Tongue (tissue), 2 donors: ENCODE measurements around the gene SMC5. TPM values are rescaled to one million over a fixed set of nuclear protein-coding genes. Genes with fewer than 3 reads are reported as not detected.
"Not testable (repeated sequence)": the region's sequence is repeated elsewhere in the genome, so short reads cannot be mapped to it uniquely, and the experiment has no call there.

Source experiments
- DNase-seq: peaks from one replicate; pipeline ENCODE4 v3.0.0-alpha.2; 2015
- total RNA-seq: library from RNA; depleted of rRNA; stranded (reverse); fragments of >200 nt; gene quantifications from one replicate; pipeline ENCODE4 v1.2.3, GENCODE V29; 2014

Gene SMC5
- total RNA-seq, 1 donor from 2014 or later, result 47.8 TPM

DNA sequence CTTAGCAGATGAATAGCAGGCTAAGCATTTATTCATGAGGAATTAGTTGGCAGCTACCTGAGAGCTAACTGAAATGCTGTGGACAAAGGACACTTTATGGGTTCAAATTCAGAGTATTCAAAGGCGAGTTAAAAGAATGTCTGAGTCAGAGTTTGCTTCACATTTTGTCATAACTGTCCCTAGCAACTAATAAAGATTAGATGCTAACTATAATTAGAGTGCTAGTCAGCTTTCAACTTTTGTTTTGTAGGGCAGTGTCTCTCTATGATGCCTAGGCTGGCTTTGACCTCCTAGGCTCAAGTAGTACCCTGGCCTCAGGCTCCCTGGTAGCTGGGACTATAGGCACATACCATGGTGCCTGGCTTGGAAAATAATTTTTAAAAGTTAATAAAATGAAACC, 4.6 kb downstream of the SMC5 start:
- no peak for DNase-seq

DNA sequence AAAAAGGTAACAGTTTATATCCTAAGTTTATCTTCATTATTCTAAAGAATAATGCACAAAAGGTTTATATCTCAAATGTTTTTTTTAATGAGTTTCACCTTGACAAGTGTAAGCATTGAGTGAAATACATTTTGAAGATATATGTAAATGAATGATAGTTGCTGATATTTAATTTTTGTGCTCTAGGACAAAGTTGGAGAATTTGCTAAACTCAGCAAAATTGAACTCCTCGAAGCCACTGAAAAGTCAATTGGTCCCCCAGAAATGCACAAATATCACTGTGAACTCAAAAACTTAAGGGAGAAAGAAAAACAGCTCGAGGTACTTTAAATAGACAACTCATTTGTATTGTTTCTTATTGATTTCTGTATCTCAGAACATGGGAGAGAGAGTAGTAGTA, 19.5 kb downstream of the SMC5 start:
- DNase-seq, result no peak

DNA sequence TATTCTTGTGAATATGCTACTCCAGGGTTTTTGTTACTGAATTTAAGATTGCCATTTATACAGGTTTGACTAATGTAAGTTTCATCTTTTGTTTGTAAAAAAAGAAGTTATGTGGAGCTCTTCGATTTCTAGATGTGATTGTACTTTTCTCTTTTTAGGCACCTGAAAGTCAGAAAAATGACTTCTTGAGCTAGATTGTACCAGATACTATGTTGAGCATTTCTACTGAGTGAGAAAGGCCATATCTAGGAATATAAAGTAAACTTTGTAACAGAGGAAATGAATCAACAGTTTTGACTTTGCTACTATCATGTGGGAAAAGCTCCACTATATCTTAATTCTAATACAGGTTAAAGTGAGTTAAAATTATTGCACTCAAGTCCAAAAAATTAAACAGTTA, 25.1 kb downstream of the SMC5 start:
- DNase-seq, result no peak

DNA sequence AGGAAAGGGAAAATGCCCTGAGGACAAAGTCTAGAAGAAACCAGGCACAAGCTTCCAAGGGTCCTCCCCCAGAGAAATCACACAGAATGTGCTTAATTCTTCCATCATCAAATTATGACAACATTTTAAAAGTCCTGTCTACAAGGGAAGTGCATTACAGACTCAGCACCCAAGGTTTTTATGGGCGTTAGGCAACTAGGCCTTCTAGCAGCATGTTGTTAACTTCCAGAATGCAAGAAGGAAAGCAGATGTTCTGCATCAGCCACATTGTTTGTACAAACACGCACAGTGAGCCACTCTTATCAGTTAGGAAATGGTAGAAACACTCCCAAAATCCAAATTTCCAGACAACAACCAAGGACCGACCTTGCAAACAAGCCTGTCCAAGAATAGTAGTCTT, 26.5 kb downstream of the SMC5 start:
- DNase-seq, result no peak

DNA sequence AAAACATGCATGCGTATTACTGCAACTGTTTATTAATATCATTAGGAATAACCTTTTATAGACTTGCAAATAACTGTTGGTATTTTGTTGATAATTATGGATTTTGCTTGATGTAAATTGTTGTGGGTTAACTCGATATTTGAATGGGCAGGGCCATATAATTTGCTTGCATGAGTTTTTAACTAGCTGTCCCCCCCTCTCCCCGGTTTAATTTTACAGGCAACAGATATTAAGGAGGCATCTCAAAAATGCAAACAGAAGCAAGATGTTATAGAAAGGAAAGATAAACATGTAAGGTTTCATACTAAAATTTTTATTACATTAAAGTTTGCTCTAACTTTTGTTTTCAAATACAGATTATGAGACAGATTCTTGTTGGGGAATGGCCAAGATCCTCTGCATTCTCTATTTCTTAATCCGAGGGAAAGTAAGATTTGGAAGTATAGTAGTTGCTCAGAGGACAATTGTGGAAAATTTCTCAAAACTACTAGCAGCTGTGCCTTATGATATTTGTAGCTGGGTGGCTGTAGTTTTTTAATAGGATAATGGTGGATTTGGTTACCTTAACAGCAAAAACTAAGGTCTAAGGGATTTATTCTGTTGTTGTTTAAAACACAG, 27.3 kb downstream of the SMC5 start:
- DNase-seq, result no peak

DNA sequence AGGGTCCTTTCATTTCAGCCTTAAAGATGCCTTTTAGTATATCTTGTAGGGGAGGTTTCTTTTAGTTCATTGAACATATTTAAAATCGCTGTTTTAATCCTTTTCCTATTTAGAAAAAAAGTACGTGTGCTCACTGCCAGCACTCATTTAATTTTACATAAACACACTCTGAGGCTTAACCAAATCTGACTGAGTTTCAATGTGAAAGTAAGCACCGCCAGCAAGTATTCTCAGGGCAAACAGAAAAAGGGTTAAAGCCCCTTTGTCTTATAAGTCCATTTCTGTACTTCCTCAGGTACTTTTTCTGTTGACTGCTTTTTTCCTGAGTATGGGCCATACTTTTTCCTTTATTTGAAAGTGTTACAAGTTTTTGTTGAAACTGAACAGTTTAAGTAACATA, 31.8 kb downstream of the SMC5 start:
- no peak for DNase-seq

DNA sequence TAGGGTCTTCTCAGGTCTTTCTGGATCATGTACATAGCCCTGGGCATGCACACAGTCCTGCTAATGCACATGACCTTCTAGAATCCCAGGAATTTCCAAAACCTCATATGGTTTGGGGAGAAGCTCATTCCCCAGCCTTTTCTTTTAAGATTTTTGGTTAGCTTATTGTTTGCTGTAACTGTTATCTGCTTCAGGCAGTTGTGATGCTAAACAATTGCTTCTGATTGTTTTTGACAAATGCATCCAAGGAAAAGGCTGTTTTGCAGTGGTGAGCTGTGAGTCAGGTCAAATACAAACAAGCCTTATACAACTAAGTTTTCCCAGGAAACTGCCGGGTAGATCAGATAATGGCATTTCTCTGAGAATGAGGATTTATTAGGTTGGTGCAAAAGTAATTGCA, 32.7 kb downstream of the SMC5 start:
- no peak for DNase-seq

DNA sequence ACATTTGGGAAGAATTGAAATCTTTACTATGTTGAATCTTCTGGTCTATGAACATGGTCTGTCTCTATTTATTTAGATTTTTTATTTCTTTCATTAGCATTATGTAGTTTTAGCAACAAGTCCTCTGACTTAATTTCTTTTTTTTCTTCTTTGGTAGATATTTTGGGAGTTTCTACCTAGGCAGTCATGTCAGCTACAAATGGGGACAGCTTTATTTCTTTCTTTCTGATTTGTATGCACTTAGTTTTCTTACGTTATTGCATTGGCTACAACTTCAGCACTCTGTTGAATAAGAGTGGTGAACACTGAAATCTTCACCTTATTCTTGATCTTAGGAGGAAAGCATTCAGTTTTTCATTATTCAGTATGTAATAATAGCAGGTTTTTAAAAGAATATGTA, 33.5 kb downstream of the SMC5 start:
- DNase-seq, result no peak

DNA sequence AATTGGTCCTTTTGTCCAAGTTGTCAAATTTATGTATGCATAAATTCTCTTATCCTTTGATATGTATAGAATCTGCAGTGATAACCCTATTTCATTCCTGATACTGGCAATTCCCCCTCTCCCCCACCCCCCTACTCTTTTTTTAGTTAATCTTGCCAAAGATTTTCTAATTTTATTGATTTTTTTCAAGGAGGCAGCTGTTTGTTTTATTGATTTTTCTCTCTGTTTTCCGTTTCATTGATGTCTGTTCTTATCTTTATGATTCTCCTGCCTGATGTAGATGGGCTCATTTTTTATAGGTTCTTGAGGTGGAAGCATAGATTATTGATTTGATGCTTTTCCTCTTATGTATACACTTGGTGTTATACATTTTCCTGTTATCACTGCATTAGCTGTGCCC, 34.4 kb downstream of the SMC5 start:
- DNase-seq, result no peak

DNA sequence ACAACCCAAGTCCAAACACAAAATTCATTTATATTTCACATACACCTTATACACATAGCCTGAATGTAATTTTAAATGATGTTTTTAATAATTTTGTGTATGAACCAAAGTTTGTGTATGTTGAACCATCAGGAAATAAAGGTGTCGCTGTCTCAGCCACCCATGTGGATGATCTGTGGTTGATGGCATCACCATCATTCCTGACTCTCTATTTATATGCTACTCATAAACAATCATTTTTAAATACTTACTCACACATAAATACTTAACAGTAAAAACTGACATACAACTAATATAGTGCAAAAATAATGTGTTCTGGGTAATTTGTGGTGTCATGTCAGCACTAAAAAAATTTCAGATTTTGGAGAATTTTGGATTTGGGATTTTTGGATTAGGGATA, 38.4 kb downstream of the SMC5 start:
- DNase-seq, result no peak

DNA sequence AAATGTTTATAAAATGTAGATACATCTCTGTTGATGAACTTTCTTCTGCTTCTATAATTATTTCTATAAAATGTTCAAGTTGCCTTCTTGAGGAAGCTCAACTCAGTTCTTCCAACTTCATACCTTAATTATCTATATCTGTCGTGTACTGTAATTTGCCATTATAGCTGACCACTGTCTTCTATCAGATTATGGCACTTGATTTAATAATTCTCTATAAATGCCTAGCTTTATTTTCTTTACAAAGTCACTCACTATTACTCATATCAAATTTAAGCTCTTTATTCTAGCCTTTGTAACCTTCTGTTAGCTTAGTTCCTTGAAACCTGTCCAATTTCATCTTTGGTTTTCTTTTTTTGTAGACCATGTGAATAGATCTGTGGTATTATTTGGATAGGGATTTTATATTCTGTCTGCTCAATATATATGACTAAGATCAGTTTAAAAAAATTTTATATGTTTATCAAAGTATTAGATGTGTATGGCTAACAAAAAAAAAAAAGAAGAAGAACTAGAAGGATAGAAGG, 39.5 kb downstream of the SMC5 start:
- no peak for DNase-seq

DNA sequence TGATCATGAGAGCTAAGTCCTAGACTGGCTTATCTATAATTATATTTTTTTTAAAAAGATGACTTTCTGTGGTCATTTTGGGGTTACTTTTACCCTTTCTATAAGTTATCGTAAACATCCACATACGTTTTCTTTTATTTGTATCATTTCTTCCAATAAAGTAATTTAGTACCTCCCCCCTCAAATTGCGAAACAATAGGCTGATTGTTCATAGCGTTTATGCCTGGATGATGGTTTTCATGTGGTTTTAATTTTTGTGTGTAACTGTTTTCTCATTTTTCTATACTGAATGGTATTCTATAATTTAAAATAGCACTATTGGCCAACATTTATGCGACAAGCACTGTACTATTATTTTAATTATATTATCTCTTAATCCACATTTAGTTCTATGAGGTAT, 44.5 kb downstream of the SMC5 start:
- DNase-seq, result no peak

DNA sequence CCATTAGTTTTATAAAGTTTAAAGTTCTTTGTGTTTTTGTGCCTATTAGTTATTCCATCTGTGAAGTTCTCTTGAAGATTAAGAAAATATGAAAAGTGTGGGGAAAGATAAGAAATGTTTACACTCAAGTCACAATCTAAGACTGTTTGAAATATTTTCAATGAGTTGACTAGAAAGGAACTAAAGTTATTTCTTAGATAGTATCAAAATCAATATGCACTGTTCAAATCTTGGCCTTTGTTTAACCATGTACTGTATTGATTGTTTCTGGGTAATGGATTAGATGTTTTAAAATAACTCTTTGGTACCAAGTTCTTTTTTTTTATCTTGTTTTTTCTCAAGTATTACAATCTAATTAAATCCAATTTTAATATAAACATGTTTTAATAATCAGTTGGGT, 46.0 kb downstream of the SMC5 start:
- no peak for DNase-seq

DNA sequence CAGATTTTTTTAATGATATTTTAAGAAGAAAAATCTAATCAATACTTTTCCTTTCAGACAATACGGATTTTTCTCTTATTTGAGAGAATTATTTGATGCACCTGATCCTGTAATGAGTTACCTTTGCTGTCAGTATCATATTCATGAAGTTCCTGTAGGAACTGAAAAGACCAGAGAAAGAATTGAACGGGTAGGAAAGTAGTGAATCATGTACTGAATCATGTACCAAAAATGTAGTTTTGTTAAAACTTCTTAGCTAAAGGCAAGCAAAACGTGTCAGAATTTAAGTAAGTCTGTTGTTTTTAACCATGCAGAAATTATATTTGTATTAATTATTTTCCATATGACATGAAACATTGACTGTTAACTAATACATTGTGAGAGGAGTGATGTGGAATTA, 56.6 kb downstream of the SMC5 start:
- no peak for DNase-seq

DNA sequence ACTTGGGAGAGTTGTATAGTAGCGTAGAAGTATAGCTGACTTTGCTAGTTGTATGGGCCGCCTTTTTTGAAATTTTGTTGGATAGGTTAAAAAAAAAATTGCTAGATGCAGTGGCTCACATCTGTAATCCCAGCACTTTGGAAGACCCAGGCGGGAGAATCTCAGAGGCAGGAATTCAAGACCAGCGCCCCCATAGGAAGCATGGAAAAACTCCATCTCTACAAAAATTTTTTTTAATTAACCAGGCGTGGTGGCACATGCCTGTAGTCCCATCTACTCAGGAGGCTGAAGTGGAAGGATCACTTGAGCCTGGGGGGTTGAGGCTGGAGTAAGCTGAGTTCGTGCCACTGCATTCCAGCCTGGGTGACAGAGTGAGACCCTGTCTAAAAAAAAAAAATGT, 59.2 kb downstream of the SMC5 start:
- DNase-seq, result no peak

DNA sequence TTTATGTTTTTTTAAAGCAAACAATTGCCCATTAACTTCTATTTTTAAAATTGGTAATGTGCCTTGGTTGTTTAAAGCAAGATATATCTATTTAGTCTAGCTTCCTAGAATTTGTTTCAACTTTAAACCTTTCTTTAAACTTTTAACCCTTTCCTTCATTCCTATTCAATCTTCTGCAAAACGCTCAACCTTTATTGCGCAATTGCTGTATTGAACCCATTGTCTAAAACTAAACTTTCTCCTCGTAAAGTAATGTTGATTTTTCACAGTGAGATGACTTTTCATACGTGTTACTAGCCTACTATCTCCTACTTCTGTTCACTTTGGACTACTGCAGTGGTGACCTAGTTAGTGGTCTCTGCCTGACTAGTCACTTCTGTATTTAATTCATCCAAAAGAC, 63.3 kb downstream of the SMC5 start:
- no peak for DNase-seq

DNA sequence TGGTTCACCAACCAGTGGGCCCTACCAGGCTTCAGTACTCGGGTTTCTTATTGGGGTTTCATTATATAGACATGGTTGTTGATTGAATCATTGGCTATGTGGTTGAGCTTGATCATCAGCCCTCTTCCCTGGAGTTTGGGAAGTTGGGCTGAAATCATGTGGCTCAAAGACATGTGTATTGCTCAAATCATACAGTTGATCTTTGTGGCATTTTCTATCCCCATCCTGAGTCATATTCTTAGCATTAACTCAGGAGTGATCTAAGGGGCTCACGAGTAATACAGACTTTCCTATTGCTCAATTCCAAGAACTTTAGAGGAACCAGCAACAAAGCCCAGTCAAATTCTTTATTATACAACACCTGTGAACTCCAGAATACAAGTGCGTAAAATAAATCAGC, 66.2 kb downstream of the SMC5 start:
- DNase-seq, result no peak

DNA sequence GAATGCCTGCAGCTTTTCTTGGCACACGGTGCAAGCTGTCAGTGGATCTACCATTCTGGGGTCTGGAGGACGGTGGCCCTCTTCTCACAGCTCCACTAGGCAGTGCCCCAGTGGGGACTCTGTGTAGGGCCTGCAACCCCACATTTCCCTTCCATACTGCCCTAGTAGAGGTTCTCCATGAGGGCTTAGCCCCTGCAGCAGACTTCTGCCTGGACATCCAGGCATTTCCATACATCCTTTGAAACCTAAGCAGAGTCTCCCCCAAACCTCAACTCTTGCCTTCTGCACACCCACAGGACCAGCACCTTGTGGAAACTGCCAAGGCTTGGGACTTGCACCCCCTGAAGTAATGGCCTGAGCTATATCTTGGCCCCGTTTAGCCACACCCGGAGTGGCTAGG, 69.8 kb downstream of the SMC5 start:
- not testable (repeated sequence) for DNase-seq

DNA sequence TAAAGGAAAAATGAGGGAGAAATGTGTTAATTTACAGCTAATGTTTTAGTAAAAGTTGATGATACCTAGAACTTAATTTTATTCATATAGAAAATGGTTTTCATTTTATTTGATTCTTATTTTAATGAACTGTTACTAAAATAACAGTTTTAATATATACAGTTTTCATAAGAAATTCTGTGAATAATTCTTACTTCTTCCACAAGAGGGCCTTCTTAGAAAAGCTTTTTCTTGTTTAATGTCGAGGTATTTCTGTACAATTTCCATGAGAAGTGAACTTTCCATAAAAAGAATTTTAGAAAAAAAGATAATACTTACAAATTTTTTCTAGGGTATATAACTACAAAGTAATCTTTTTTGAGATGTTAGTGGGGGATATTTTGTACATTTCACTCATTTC, 81.8 kb downstream of the SMC5 start:
- peak; percentile 58 for DNase-seq

DNA sequence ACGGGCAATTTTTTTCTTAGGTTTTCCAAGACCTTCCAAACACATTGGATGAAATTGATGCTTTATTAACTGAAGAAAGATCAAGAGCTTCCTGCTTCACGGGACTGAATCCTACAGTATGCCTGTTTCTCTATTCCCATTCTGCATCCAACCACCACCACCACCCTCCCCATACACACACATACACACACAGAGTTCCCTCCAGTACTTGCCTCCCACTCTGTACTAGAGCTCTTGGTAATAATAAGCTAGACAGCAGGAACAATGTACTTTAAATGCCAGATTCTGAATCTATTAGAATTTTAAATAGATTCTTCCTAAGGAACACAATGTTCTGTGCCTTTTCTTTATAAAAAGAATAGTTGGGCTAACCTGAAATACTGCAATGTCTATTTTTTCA, 88.3 kb downstream of the SMC5 start:
- DNase-seq, result no peak

DNA sequence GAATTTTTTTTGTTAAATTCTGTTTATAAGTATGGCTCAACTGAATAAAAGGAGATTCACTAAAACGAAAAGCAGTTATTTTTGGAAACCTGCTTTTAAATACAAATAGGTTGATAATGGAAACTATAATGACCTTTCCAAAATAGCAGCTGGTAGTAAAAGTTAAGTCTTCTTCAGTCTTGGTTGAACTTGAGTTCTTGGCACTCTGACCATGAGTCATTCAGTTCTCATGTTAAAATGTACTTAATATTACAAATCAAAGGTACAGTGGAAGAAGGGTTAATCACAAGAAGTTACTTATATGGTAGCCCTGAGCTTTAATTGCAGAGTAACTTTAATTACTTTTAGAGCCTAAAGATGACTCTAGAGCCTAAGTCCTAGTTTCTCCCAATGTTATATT, 93.6 kb downstream of the SMC5 start:
- DNase-seq, result no peak

DNA sequence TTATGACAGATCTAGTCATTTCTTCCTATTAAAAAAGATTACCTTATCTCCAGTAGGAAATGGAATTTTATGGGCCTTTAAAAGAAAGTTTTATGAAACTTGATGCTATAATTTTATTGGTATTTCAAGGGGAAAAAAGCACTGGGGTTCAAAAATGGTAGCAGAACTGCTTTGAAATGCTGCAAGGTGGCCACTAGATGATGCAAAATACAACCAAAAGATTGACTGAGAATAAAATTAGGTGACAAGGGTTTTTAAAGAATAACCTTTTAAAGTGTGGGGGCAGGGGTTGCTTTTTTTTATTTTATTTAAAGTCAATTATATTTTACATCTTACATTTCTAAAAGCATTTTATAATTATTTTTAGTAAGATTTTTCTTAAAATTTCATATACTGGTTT, 94.0 kb downstream of the SMC5 start:
- no peak for DNase-seq

DNA sequence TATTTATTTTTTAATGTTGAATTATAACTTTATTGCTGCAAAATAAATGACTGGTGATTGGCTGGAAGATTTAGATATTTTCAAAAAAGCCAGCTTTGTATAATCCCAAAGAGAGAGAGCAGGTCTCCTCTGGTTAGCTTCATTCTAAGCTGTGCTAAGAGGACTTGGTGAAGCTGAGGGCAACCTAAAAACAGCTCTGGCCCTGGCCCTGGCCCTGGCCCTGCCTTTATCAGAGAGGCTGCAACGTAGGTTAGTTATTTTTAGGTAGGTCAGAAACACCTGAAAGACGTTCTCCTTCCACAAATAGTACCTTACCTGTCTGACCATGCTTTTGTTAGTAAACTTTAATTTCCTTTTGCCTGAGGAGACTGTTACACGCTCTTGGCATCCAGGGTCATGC, 97.0 kb downstream of the SMC5 start:
- DNase-seq, result no peak

DNA sequence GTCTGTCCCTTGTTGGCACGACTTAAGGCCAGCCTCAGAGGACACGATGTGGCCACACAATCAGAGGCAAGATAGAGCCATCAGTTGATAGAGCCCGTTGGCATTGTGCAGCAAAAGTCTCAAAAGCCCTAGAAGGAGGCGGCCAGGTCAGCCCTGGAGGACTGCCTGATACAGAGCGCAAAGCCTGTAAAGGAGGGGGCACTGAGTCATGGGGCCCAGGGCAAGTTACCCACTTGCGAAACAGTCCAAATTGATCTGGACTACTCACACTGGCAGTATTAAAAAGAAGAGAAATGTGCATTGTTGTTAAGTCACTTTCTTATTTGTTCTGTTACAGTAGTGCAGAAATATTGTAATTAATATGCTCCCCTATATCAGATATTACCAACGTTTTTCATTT, 104.2 kb downstream of the SMC5 start:
- DNase-seq, result no peak

DNA sequence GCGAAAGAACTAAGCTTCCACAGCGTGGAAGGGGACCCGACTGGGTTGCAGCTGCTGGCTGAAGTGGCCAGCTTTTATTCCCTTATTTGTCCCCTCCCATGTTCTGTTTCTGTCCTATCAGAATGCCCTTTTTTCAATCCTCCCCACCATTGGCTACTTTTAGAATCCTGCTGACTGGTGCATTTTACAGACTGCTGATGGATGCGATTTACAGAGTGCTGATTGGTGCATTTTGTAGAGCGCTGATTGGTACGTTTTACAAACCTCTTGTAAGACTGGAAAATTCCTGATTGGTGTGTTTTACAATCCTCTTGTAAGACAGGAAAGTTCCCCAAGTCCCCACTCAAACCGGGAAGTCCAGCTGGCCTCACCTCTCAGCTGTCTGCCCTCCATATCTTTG, 105.0 kb downstream of the SMC5 start:
- DNase-seq, result no peak
